HG02938 (cell line): ENCODE measurements around the gene ARHGAP26.

ENCODE experiments used
- ATAC-seq: cut with Tn5 transposase; IDR thresholded peaks from one replicate; pipeline ENCODE4 v1.9.1; 2021; ENCODE audit warnings: mild to moderate bottlenecking, moderate library complexity; ENCODE audit not compliant: unreplicated experiment

Gene ARHGAP26

DNA sequence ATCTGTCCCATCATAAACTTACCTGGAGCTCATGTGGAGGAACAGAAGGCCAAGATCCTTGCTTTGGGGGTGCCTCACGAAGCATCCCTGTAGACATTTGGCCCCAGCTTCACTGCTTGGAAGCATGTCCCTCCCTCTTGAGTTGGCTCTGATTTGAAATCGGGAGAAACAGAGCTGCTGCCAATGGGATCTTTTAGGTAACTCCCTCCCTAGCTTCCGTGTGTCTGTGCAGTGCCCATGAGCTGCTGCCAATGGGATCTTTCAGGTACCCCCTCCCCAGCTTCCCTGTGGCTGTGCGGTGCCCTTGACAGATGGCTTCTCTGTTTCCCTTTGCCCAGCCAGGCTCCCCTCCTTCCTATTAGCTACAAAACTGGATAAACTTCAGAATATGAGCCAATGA is 455.3 kb downstream of the ARHGAP26 start:
- ATAC-seq: no peak

DNA sequence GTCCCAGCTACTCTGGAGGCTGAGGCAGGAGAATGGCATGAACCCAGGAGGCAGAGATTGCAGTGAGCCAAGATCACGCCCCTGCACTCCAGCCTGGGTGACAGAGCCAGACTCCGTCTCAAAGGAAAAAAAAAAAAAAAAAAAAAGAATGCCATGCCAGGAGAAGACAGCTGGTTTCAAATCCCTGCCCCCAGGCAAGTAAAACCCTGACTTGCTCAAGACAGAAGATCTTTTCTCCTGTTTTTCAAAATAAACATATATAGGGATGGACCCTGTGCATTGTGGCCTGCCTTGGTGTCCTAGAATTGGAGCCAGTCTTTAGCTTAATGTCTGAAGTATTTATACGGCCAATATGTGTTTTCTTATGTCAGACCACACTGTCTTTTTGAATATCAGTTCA is 456.2 kb downstream of the ARHGAP26 start:
- ATAC-seq: no peak

DNA sequence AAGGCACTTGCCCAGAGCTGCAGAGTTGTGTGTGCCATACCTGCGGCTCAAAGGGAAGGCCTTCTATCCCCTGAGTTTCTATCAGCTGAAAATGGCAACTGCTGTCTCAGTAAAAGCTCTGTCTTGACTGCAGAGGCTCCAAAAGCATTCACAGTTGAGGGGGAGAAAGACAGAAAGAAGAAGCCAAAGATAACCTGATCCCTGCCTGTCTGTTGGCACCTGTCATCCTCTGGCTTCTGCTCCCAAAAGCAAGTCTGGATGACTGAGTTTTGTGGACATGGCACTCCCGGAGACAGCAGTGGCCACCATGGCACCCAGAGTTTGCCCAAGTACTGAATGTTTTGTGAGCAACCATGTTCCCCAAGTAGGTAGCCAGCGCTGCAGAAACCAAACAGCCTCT is 456.7 kb downstream of the ARHGAP26 start:
- no peak for ATAC-seq

DNA sequence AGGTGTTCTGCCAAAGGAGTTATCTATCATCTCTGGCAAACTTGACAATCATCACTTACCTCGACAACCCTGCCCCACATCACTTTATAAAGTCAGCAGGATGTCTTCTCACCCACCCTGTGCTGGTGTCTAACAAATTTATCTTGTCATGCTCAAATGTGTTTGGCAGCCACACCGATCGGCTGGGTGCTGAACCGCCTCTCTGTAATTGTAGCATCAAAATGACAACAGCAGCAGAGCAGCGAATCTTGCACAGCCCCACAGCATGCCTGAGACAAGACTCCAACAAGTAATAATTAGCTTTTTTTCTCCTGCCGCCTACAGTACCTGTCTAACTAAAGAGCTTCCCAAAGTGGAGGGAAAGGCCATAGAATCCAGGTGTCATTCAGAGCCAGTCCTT is 457.1 kb downstream of the ARHGAP26 start:
- ATAC-seq: no peak

DNA sequence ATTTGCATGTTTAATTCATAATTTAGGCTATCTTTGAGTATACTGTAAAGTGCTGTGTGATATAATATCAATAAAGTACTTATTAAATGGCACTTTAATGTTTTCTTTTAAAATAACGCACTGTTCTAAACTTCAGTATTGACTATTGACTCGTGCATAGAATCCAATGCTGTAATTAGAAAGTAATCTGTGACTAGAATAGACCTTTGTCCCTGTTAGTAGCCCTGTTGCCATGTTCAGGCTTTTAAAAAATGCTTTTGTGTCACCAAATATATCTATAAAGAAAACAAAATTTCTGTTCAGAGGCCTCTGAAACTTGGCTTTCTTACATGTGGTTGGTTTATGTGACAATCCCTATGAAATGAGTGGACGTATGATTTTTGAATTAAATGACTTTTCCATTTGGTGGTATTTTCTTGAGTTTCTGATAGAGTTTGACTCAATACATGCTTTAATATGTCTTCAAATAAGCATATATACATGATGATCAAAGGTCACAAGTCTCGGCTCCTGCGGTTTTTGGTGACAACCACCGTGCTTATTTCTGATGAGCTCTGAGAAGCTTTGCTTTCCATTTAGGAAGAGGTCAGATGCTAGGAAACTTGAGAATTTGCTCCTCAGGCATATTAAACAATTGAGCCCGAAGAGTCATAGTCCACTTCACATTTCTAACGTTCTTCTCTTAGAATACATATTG is 458.6 kb downstream of the ARHGAP26 start:
- no peak for ATAC-seq

DNA sequence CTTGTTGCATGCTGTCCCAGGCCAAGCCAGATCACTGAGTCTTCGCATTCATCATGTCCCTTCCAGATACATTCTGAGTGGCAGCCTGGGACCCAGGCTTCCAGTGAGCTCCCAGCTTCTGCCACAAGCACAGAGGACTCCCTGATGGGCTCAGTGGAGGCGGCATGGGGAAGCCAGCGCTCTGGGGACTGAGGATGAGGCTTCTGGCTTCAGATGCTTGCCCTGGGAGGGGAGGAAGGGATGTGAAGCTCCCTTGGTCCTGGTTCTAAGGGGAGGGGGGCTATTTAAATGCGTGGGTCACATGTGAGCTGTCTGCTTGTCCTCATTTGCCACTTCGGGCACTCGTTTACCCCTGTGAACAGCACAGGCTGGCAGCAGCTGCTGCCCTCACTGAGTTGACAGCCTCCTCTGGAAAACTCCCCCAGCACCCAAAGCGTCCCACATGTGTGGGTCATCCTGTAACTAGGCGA is 459.3 kb downstream of the ARHGAP26 start:
- ATAC-seq: peak; percentile 29

DNA sequence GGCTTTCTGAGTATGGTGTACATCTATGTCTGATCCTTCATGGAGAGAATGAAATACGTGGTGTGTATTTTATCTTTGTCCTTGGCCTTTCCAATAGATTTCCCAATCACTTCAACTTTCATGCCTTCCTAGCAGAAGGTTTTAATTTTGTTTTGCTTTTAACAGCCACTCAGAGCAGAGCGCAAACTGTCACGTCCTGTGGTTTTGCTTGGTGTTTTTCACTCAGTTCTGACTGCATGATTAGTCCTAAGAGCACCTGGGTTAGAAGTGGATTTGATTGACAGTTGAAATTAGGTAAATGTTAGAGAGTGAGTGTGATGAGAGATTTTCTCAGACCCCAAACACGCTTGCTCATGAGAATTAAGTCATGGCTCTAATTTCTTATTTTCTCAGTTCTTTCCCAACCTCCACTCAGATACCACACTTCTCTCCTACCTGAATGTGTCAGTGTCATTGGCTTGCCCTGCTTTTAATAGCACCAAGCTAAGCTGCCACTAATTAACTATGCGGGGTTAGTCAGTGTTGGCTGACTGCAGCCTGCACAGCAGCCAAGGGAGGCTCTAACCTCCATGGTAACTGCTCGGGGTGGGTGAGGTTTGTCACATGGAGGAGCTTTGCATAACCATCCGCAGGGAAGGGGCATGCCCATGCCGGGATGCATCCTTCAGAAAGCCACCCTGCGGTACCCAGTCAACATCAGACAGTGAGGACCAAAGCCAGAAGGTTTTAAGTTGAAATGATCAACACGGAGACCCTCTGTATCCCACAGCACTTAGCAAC is 459.9 kb downstream of the ARHGAP26 start:
- peak; percentile 89 for ATAC-seq

DNA sequence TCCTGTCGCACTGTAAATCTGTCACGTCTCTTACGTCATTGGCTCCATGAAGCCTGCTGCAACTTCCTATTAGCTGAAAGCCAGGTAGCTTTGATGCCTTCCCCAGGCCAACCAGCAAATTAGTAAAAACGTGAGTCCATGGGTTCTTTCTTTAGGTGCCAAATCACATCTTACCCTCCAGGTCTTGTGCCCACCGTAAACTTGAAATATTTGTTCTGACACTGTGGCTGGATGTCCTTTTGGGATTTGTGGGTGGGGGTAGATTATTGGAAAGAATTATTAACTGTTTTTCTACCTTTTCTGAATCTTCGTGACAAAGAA is 460.5 kb downstream of the ARHGAP26 start:
- ATAC-seq: no peak

DNA sequence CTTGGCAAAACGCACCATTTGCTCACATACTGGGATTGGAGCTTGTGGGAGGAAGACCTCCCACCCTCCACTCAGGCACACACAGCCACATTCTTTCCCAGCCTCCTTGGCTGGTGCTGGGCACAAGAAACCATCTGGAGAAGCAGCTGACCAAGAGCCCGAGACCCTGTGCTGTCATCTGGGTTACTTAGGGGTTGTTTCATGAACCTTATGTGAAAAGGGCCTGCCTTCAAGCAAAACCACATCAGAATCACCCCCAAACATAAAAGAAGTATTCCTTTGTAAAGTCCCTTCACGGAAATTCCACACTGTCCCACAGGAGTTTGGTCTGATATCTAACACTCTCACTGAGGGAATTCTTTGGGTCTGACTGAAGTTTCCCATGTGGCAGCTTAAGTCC is 461.2 kb downstream of the ARHGAP26 start:
- no peak for ATAC-seq

DNA sequence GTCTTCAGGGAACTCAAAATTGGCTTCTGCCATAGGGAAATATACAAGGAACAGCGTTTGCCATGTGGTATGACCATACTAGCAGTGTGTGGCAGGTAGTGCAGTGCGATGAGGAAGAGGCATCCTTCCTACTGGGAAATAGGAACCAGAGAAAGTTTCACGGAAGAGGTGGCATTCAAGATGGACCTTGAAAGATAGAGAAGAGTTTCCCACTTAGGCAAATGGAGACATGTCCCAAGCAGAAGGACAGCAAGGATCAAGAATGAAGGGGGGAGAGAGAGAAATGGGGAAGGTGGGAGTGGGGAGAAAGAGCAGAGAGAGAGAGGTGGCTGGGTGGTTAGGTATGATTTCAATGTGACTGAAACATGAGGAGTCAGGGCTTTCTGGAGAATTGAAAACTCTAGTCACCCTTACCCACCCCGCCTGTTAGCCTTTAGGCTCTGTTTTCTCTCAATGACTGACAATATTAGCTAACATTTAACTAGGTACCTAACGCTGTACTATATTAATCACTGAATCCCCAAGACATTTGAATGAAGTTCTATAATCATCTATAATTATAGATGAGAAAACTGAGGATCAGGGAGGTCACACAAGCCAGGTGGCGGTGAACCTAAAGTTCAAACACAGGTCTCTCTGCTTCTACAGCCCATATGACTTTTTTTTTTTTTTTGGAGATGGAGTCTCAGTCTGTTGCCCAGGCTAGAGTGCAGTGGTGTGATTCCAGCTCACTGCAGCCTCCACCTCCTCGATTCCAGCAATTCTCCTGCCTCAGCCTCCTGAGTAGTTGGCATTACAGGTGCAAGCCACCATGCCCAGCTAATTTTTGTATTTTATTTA is 462.0 kb downstream of the ARHGAP26 start:
- peak; percentile 33 for ATAC-seq

DNA sequence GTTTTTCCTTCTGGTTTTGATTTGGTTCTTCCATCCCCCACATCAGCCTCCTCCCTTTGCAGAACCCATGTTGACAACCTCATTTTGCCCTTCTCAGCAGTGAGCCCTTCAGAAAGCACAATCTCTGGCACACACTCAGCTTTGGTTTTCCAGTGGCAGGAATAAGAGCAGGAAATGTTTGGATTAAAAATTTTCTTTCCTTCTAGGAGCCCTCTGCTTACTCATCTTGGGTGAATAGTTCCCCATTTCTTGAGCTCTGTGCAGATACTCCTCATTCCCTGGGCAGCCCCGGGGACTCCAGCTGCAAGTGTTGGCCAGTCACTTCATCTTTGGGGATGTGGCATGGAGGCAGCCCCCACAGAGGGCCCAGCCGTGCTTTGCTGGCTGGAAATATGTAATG is 462.9 kb downstream of the ARHGAP26 start:
- no peak for ATAC-seq

DNA sequence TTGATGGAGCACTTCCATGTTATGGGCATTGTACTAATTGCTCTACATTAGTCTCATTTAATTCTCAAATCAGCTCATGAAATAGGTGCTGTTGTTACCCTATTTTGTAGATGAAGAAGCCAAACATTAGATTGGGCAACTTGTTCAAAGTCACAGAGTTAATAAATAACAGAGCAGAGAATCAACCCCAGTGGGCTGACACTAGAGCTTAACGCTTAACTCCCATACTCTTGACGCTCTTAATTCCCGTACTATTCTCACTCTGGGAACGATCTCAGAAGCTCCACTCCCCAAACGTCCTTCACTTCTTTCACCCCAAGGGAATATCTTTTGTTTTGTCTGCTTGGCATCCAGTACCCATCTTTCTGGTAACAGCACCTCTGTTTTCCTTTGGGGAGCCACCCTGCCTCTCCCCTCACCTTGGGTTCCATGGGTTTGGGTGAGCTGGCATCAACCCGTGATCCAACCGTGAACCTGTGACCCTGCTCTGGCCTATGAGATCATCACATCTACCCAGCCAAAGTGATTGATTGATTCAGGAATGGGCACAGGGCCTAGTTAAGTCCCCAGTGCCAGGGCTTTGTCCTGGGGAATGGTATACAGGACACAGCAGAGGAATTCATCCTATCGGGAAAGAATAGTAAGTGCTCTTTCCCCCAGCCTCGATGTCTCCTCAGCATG is 464.1 kb downstream of the ARHGAP26 start:
- no peak for ATAC-seq

DNA sequence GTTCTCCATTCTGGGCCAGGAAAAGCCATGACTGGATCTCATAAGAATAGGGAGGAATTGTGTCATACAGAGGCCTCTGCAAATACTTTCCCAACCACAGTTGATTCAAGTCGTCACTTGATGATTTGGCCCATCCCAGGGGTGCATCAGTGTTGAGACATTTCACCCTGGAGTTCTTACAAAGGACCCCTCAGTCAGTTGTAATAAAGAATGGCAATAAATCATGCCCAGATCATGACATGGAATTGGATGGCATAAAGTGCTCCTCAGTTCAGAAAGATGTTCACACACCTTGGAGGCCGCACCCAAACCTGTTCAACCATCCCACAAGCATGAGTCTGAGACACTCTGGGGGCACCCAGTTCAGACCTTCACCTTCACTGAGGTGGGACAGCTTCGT is 465.2 kb downstream of the ARHGAP26 start:
- ATAC-seq: no peak

DNA sequence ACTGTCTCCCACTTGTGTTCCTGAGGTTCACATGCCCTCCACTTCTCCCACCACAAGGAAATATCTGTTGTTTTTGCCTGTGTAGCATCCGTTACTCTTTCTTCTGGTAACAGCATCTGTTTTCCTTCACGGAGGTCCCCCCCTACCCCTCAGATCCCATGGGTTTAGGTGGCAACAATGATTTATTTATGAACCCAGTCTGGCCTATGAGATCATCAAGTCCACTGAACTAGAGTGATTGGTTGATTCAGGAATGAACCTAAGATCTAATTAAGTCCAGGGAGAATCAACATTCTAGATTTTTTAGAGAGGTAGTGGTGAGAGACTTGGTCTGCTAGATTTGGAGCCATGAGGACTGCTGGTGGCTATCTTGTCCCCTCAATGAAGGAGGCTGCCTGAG is 466.5 kb downstream of the ARHGAP26 start:
- no peak for ATAC-seq

DNA sequence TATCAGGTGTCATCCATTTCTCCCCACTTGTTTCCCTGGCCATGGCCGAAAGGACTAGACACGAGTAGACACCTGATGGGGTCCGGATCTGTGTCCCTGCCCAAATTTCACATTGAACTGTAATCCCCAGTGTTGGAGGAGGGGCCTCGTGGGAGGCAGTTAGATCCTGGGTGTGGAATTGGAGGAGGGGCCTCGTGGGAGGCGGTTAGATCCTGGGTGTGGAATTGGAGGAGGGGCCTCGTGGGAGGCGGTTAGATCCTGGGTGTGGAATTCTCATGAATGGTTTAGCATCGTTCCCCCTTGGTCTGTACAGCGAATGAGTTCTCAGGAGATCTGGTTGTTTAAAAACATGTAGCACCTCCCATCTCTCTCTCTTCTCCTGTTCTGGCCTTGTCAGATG is 467.5 kb downstream of the ARHGAP26 start:
- no peak for ATAC-seq

DNA sequence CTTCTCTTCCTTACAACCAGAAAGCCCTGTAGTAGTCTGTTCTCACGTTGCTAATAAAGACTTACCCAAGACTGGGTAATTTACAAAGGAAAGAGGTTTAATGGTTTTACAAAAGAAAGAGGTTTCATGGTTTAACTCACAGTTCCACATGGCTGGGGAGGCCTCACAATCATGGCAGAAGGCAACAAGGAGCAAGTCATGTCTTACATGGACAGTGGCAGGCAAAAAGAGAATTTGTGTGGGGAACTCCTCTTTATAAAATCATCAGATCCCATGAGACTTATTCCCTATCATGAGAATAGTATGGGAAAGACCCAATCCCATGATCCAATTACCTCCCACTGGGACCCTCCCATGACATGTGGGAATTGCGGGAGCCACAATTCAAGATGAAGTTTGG is 468.4 kb downstream of the ARHGAP26 start:
- no peak for ATAC-seq

DNA sequence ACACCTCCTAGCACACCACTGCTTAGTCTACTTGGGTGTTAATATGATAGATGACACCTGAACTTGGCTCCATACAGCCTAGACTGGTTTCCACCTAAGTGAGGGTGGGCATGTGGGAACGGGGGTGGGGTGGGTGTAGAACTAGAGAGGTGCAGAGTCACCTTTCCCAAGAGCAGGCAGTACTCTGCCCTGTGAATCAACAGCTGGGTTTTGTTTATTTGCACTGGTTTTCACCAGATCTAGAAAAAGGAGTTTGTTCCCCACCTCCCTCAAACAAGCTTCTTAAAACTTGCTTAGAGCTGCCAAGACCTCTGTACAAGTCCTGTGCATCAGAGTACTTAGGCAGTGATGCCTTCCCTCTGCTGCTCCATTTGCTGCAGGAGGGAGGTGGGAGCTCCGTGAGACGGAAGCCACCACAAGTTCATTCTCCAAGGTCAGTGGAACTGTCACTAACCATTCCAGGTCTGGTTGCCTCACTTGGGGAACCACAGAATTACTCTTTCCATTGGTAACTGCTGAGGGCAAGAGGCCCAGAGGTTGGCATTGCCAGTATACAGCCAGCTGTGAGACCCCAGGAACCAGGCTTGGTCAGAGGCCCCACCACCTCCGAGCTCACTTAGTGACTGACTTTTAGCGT is 469.8 kb downstream of the ARHGAP26 start:
- no peak for ATAC-seq

DNA sequence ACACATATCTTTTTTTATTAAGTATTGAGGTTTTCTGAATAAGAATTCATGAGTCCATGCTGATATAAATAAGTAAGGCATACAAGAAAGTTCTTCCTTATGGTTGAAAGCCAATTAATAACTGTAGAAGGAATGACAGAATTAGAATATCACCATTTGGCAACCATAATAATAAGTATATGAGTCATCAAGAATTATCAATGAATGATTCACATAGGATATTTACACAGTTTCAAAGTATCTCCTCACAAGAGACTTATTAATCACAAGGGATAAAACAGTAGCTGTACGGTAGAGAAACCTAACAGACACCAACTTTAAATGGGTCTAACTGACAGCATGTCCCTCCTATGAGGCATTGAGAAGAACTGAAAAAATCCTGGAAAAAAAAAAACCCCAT is 471.7 kb downstream of the ARHGAP26 start:
- ATAC-seq: no peak

DNA sequence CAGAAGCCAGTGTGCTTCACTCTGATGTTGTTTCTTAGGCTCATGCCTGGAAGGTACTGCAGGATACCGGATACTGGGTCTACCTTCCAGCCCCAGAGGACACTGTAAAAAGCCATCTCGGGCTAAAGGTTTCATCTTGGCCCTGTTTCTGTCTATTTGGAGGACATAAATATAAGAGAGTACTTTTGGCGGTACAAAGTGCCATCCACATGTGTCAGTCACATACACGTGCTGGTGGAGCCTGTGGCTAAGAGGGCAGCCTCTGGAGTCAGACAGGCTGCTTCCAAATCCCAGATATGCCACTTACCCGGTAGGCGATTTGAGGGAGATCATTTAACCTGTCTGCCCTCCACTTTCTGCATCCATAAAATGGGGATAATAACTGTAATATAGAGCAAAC is 472.9 kb downstream of the ARHGAP26 start:
- no peak for ATAC-seq

DNA sequence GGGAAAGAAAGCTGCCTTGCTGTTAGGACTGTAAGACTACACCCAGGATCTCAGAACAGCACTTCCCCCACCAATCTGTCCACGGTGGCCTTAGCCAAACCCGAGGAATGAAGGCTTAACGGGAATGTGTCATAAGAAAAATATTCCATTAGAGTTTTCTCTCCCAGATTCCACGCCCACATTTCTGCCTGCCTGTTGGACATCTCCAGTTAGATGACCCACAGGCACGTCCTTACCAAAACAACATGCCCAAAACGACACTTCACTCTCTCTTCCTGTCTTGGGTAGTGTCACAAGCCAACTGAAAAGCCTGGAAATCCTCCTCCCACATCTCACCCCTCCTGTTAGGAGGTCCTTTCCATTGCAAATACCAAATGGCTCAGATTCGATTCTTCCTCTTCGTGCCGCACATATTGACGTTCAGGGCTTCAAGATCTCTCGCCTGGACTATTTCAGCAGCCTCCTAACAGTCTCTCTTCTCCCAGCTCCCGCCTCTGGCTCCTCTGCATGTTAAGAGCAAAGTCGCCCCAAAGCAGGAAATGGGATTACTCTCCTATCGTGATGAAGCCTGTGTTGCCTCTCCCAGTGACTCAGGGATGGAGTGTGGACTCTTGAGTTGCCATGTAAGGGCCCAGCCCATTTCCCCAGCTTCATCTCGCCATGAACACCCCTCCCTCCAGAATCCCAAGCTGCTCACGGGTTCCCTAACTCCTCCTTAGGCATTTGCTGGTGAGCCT is 474.0 kb downstream of the ARHGAP26 start:
- ATAC-seq: no peak
